IMR-90 (cell line): Measurements from ENCODE around the gene ARSA. TPM values are rescaled to one million over a fixed set of nuclear protein-coding genes. Genes with fewer than 3 reads are reported as not detected.

ENCODE experiments used
- ATAC-seq: fragments of 200-7000 bp; cut with Tn5 transposase; 2 replicates; pipeline ENCODE4 v1.9.1; 2020; ENCODE audit warnings: low read depth, mild to moderate bottlenecking, moderate library complexity
- BruUV-seq: library from RNA; stranded (reverse); fragments of 400-500 nt; replicated peaks from 2 replicates; lab custom pipeline; 2021; lab: Mats Ljungman, UMichigan
- CTCF ChIA-PET: fragments of 300-600 bp; formaldehyde crosslinking; extraction: SDS; loops from one replicate; lab custom pipeline; 2021; ENCODE audit warnings: antibody characterized with exemption; lab: Yijun Ruan, JAX
- POLR2A ChIA-PET: fragments of 300-600 bp; sonication (Branson Sonifier 250); formaldehyde crosslinking; loops from one replicate; lab custom pipeline; 2022; ENCODE audit warnings: antibody characterized with exemption; ENCODE audit not compliant: unreplicated experiment; lab: Charles Lee
- DNase-seq: peaks from one replicate; pipeline ENCODE4 v3.0.0; 2013
- H2AFZ ChIP-seq: replicated peaks from 2 replicates; pipeline ENCODE3; 2013; ENCODE audit warnings: low read length, mild to moderate bottlenecking; ENCODE audit not compliant: poor library complexity
- H2AK5ac ChIP-seq: 2 replicates; pipeline ENCODE4 v1.6.1; 2013; ENCODE audit warnings: low read depth, low read length, inconsistent platforms
- H2AK9ac ChIP-seq: replicated peaks from 2 replicates; pipeline ENCODE3; 2013; ENCODE audit warnings: mild to moderate bottlenecking, low read depth, low read length, moderate library complexity; ENCODE audit not compliant: poor library complexity
- H2BK120ac ChIP-seq: 2 replicates; pipeline ENCODE4 v1.6.1; 2013; ENCODE audit warnings: low read depth, low read length, inconsistent platforms
- H2BK15ac ChIP-seq: 3 replicates; pipeline ENCODE4 v1.6.1; 2013; ENCODE audit warnings: low read depth, low read length, inconsistent platforms
- H2BK20ac ChIP-seq: 2 replicates; pipeline ENCODE4 v1.6.1; 2013; ENCODE audit warnings: low read depth, mild to moderate bottlenecking, inconsistent platforms, low read length, moderate library complexity
- H2BK5ac ChIP-seq: 2 replicates; pipeline ENCODE4 v1.6.1; 2013; ENCODE audit warnings: mild to moderate bottlenecking, low read depth, low read length, inconsistent platforms; ENCODE audit not compliant: poor library complexity, severe bottlenecking
- H3K14ac ChIP-seq: replicated peaks from 2 replicates; pipeline ENCODE4 v1.6.1; 2013; ENCODE audit warnings: low read depth, low read length, inconsistent platforms
- H3K18ac ChIP-seq: 2 replicates; pipeline ENCODE4 v1.6.1; 2013; ENCODE audit warnings: low read depth, low read length, control low read depth
- H3K23ac ChIP-seq: 2 replicates; pipeline ENCODE4 v1.6.1; 2013; ENCODE audit warnings: low read depth, low read length, inconsistent platforms
- H3K27ac ChIP-seq: 2 replicates; pipeline ENCODE4 v1.5.1; 2013; ENCODE audit warnings: mild to moderate bottlenecking, control low read depth, low read length; ENCODE audit not compliant: insufficient read depth
- H3K27me3 ChIP-seq: 2 replicates; pipeline ENCODE4 v1.6.1; 2013; ENCODE audit warnings: low read length; ENCODE audit not compliant: control insufficient read depth, insufficient read depth
- H3K36me3 ChIP-seq: 2 replicates; pipeline ENCODE4 v1.6.1; 2013; ENCODE audit warnings: low read length, mixed read lengths; ENCODE audit not compliant: control insufficient read depth, insufficient read depth
- H3K4ac ChIP-seq: 2 replicates; pipeline ENCODE4 v1.6.1; 2013; ENCODE audit warnings: low read depth, low read length, inconsistent platforms
- H3K4me1 ChIP-seq: 2 replicates; pipeline ENCODE4 v1.6.1; 2013; ENCODE audit warnings: low read length, mixed read lengths; ENCODE audit not compliant: control insufficient read depth, insufficient read depth
- H3K4me2 ChIP-seq: 2 replicates; pipeline ENCODE4 v1.6.1; 2013; ENCODE audit warnings: low read depth, mild to moderate bottlenecking, control low read depth, low read length, moderate library complexity
- H3K4me3 ChIP-seq: 2 replicates; pipeline ENCODE4 v1.5.1; 2013; ENCODE audit warnings: low read depth, mild to moderate bottlenecking, control low read depth, low read length, moderate library complexity; ENCODE audit not compliant: insufficient read depth
- H3K56ac ChIP-seq: 2 replicates; pipeline ENCODE4 v1.6.1; 2013; ENCODE audit warnings: low read length, inconsistent platforms; ENCODE audit not compliant: insufficient read depth; ENCODE audit errors: extremely low read depth
- H3K79me1 ChIP-seq, 2 experiments: 2 replicates each; pipeline ENCODE4 v1.6.1; 2013; ENCODE audit warnings: low read length in 2 of 2, inconsistent platforms in 1 of 2, low read depth in 1 of 2
- H3K9ac ChIP-seq: 2 replicates; pipeline ENCODE4 v1.6.1; 2013; ENCODE audit warnings: low read depth, low read length, control low read depth
- H3K9me1 ChIP-seq: 2 replicates; pipeline ENCODE4 v1.6.1; 2013; ENCODE audit warnings: low read length, inconsistent platforms; ENCODE audit not compliant: insufficient read depth
- H3K9me3 ChIP-seq: 2 replicates; pipeline ENCODE4 v1.6.1; 2013; ENCODE audit warnings: low read length; ENCODE audit not compliant: control insufficient read depth, insufficient read depth
- H4K20me1 ChIP-seq: 2 replicates; pipeline ENCODE4 v1.6.1; 2013; ENCODE audit warnings: low read length, inconsistent platforms; ENCODE audit not compliant: insufficient read depth
- H4K5ac ChIP-seq: 2 replicates; pipeline ENCODE4 v1.6.1; 2013; ENCODE audit warnings: mild to moderate bottlenecking, low read depth, low read length, control low read depth
- H4K8ac ChIP-seq, 2 experiments: 2 replicates each; pipeline ENCODE4 v1.6.1; 2013; ENCODE audit warnings: low read depth in 2 of 2, low read length in 2 of 2, control low read depth in 1 of 2, inconsistent platforms in 1 of 2
- H4K91ac ChIP-seq: 2 replicates; pipeline ENCODE4 v1.6.1; 2013; ENCODE audit warnings: low read depth, low read length, inconsistent platforms; ENCODE audit not compliant: insufficient read depth
- BHLHE40 ChIP-seq: fragments of 150-350 bp; IDR thresholded peaks from 2 replicates; pipeline ENCODE4 v1.6.1; 2016; ENCODE audit warnings: mild to moderate bottlenecking, low read depth, low read length
- CEBPB ChIP-seq: IDR thresholded peaks from 2 replicates; pipeline ENCODE4 v1.6.1; 2012; ENCODE audit warnings: low read depth, low read length, improper control_type of control experiment
- CHD1 ChIP-seq: IDR thresholded peaks from 2 replicates; pipeline ENCODE4 v1.6.1; 2012; ENCODE audit warnings: low read depth, low read length, improper control_type of control experiment
- CTCF ChIP-seq: conservative IDR thresholded peaks from 2 replicates; pipeline ENCODE4 v1.5.1; 2012; ENCODE audit warnings: mild to moderate bottlenecking, low read depth, low read length, improper control_type of control experiment
- ELK1 ChIP-seq: fragments of 150-350 bp; IDR thresholded peaks from 2 replicates; pipeline ENCODE4 v1.6.1; 2016; ENCODE audit warnings: low read depth, mild to moderate bottlenecking, low read length, moderate library complexity, borderline replicate concordance
- MAFK ChIP-seq: IDR thresholded peaks from 2 replicates; pipeline ENCODE4 v1.6.1; 2012; ENCODE audit warnings: low read depth, low read length, improper control_type of control experiment
- MAZ ChIP-seq: IDR thresholded peaks from 2 replicates; pipeline ENCODE4 v1.6.1; 2012; ENCODE audit warnings: low read depth, mild to moderate bottlenecking, low read length, improper control_type of control experiment, moderate library complexity, borderline replicate concordance
- NFE2L2 ChIP-seq: fragments of 150-350 bp; IDR thresholded peaks from 2 replicates; pipeline ENCODE4 v1.6.1; 2016; ENCODE audit warnings: low read depth, mild to moderate bottlenecking, low read length
- RAD21 ChIP-seq: IDR thresholded peaks from 2 replicates; pipeline ENCODE4 v1.6.1; 2012; ENCODE audit warnings: low read length, improper control_type of control experiment
- RFX5 ChIP-seq: IDR thresholded peaks from 2 replicates; pipeline ENCODE4 v1.8.0; 2012; ENCODE audit warnings: low read depth, mild to moderate bottlenecking, low read length, moderate library complexity
- WGBS, 2 experiments: methylation state at CpG; one replicate each; pipeline versions ENCODE4 v1.1.5 to v1.1.7; 2013; ENCODE audit warnings: missing lambda C conversion rate in 2 of 2; ENCODE audit not compliant: insufficient read length in 1 of 2; ENCODE audit errors: extremely low coverage in 2 of 2; 5-methylcytosine and 5-hydroxymethylcytosine counted together
- dilution Hi-C: fragments of 300-500 bp; cut with HindIII; formaldehyde crosslinking; loops from one replicate; pipeline ENCODE4 v1.14.3; 2018; ENCODE audit warnings: low sequenced_read_pairs; ENCODE audit not compliant: unreplicated experiment
- in situ Hi-C: fragments of 300-500 bp; cut with MboI; formaldehyde crosslinking; loops from 3 replicates; pipeline ENCODE4 v1.14.3; 2019; ENCODE audit warnings: low sequenced_read_pairs, inconsistent platforms, mixed read lengths
- intact Hi-C: fragments of 100-400 bp; cut with micrococcal nuclease; formaldehyde crosslinking; loops from 2 replicates; pipeline ENCODE4 v1.10.0; 2022
- polyA plus RNA-seq, 3 experiments: library from polyadenylated mRNA; depleted of rRNA; stranded (reverse); fragments of >200 nt; gene quantifications; 2 replicates each; pipeline ENCODE4 v1.2.3, GENCODE V29; 2012; ENCODE audit warnings: low replicate concordance in 1 of 3
- total RNA-seq: library from RNA; depleted of rRNA; stranded (reverse); fragments of >200 nt; gene quantifications from 2 replicates; pipeline ENCODE4 v1.2.3, GENCODE V29; 2012

ARSA gene
- total and polyA plus RNA-seq, 2 of the 4 experiments (the other 2 are of a cell fraction), result 3.4 to 24.2 TPM

GRCh38 chr22:50577697-50577986 is 50.3 kb downstream of the ARSA start:
- ATAC-seq (no peak), DNase-seq (no peak)
- Histone ChIP-seq H3K36me3 (peaks cover 4% of the 10 kb centered on the region; the same call in 1 of the 2 replicates), H2AK5ac (peak overlapping the region; percentile 63), H3K27me3 (no peaks in the 10 kb centered on the region), H3K23ac (no peak overlapping the region), H3K4me3 (no peak overlapping the region), H3K9ac (no peak overlapping the region), H3K18ac (no peak overlapping the region), H4K20me1 (no peaks in the 10 kb centered on the region), H3K79me1 (peaks cover 10 to 30% of the 10 kb centered on the region in 2 experiments; a peak in 3 of 4 replicates), H3K56ac (no peak overlapping the region), H2BK20ac (no peak overlapping the region), H3K9me1 (peaks cover 28% of the 10 kb centered on the region), H4K91ac (no peak overlapping the region), H3K4me1 (peaks cover 17% of the 10 kb centered on the region), H4K5ac (no peak overlapping the region), H3K4me2 (no peak overlapping the region), H3K14ac (no peak overlapping the region; the same call in 1 of the 2 replicates), H2BK5ac (no peak overlapping the region), H2BK120ac (no peak overlapping the region), H2AK9ac (no peak overlapping the region), H3K27ac (no peak overlapping the region), H4K8ac (no peak overlapping the region; a peak in 1 of 4 replicates), H3K4ac (no peak overlapping the region), H2BK15ac (no peak overlapping the region), H3K9me3 (no peaks in the 10 kb centered on the region), H2AFZ (peak overlapping the region; percentile 58)
- WGBS, 2 experiments, result 47% methylated on average over 13 of the region's 23 CpGs; no CpG with 5 or more reads in 1 of the 2 experiments
- ChIA-PET CTCF (no interaction called here), POLR2A (no interaction called here)
- intact Hi-C loops, result loop anchor here (5.0 kb wide), 1 partner anchor 45 kb away; no protein-coding TSS in a partner anchor
- TF ChIP-seq CHD1 (no peak), RAD21 (no peak), CTCF (no peak), NFE2L2 (no peak), ELK1 (no peak), RFX5 (no peak), BHLHE40 (no peak), CEBPB (no peak), MAZ (no peak), MAFK (no peak)
- dilution Hi-C loops, result no loop called here
- in situ Hi-C loops, result loop anchor here (5.0 kb wide), 1 partner anchor 50 kb away; the partner anchor contains the start of gene SCO2
- no TSS peak for BruUV-seq
